Keratinocyte (primary cell): ENCODE data around the gene GLCE. TPM values are rescaled to one million over a fixed set of nuclear protein-coding genes. Genes with fewer than 3 reads are reported as not detected.

Source experiments
- DNase-seq: peaks from one replicate; pipeline ENCODE4 v3.0.0-alpha.2; 2011; ENCODE audit warnings: low read depth, missing footprints, low spot score
- FAIRE-seq: peaks from 2 replicates; lab custom pipeline; 2011; peaks lifted over from hg19 to GRCh38; lab: Jason Lieb, UNC
- H2AFZ ChIP-seq: 2 replicates; pipeline ENCODE4 v1.6.0; 2012; ENCODE audit warnings: low read length, control low read depth, inconsistent platforms; ENCODE audit not compliant: control insufficient read depth
- H3K27ac ChIP-seq: 2 replicates; pipeline ENCODE4 v1.5.1; 2011; ENCODE audit warnings: low read length; ENCODE audit not compliant: control insufficient read depth, insufficient read depth
- H3K27me3 ChIP-seq: 3 replicates; pipeline ENCODE4 v1.6.0; 2011; ENCODE audit warnings: low read length; ENCODE audit not compliant: control insufficient read depth, insufficient read depth; ENCODE audit errors: extremely low read depth
- H3K36me3 ChIP-seq, 2 experiments: 2 replicates in 1 of 2; 3 replicates in 1 of 2; pipeline ENCODE4 v1.5.1; 2011; ENCODE audit warnings: low read length in 2 of 2, mild to moderate bottlenecking in 1 of 2; ENCODE audit not compliant: control insufficient read depth in 2 of 2, insufficient read depth in 2 of 2; ENCODE audit errors: extremely low read depth in 1 of 2
- H3K4me1 ChIP-seq: 3 replicates; pipeline ENCODE4 v1.5.1; 2011; ENCODE audit warnings: low read length; ENCODE audit not compliant: control insufficient read depth, insufficient read depth; ENCODE audit errors: extremely low read depth
- H3K4me2 ChIP-seq: 3 replicates; pipeline ENCODE4 v1.6.0; 2011; ENCODE audit warnings: low read depth, low read length; ENCODE audit not compliant: control insufficient read depth, insufficient read depth; ENCODE audit errors: extremely low read depth
- H3K4me3 ChIP-seq, 3 experiments: fragments of 200-600 bp in 1 of 3; sonication (generic) in 1 of 3; 2 replicates in 2 of 3; 3 replicates in 1 of 3; pipeline ENCODE4 v1.5.1; 2011 to 2016; ENCODE audit warnings: low read length in 3 of 3, mild to moderate bottlenecking in 3 of 3, control low read depth in 2 of 3, inconsistent platforms in 1 of 3, low read depth in 1 of 3, mixed read lengths in 1 of 3, mixed run types in 1 of 3, moderate library complexity in 1 of 3; ENCODE audit not compliant: control insufficient read depth in 2 of 3, insufficient read depth in 2 of 3; ENCODE audit errors: extremely low read depth in 1 of 3
- H3K79me2 ChIP-seq: 2 replicates; pipeline ENCODE4 v1.6.0; 2012; ENCODE audit warnings: low read length; ENCODE audit not compliant: control insufficient read depth, insufficient read depth
- H3K9ac ChIP-seq: 3 replicates; pipeline ENCODE4 v1.6.0; 2011; ENCODE audit warnings: low read length; ENCODE audit not compliant: control insufficient read depth, insufficient read depth; ENCODE audit errors: extremely low read depth
- H3K9me1 ChIP-seq: 3 replicates; pipeline ENCODE4 v1.6.0; 2011; ENCODE audit warnings: low read length; ENCODE audit not compliant: control insufficient read depth, insufficient read depth; ENCODE audit errors: extremely low read depth
- H3K9me3 ChIP-seq: 2 replicates; pipeline ENCODE4 v1.5.1; 2012; ENCODE audit warnings: low read depth, low read length; ENCODE audit not compliant: control insufficient read depth
- H4K20me1 ChIP-seq: 3 replicates; pipeline ENCODE4 v1.6.0; 2011; ENCODE audit warnings: low read length; ENCODE audit not compliant: control insufficient read depth, insufficient read depth; ENCODE audit errors: extremely low read depth
- CTCF ChIP-seq, 3 experiments: IDR thresholded peaks in 1 of 3; conservative IDR thresholded peaks in 1 of 3; optimal IDR thresholded peaks in 1 of 3; 2 replicates in 2 of 3; 3 replicates in 1 of 3; pipeline versions ENCODE3 to v1.5.1; 2011; ENCODE audit warnings: low read length in 3 of 3, mild to moderate bottlenecking in 3 of 3, moderate library complexity in 2 of 3, control low read depth in 1 of 3, inconsistent platforms in 1 of 3; ENCODE audit not compliant: insufficient read depth in 2 of 3; ENCODE audit errors: extremely low read depth in 1 of 3
- EZH2 ChIP-seq: IDR thresholded peaks from one replicate; pipeline ENCODE4 v1.6.1; 2012; ENCODE audit warnings: inconsistent platforms, mild to moderate bottlenecking, low read length, moderate library complexity
- dilution Hi-C: fragments of 300-500 bp; cut with MboI; formaldehyde crosslinking; loops from one replicate; pipeline ENCODE4 v1.7.0; 2020; ENCODE audit warnings: low sequenced_read_pairs; ENCODE audit not compliant: extremely low pct_ligation_motif_present
- polyA plus RNA-seq, 5 experiments: library from polyadenylated mRNA; depleted of rRNA in 3 of 5; stranded (reverse) in 3 of 5; stranded (forward) in 1 of 5; unstranded in 1 of 5; fragments of >200 nt; gene quantifications; 1 replicate in 1 of 5; 2 replicates in 3 of 5; 3 replicates in 1 of 5; pipeline versions ENCODE4 v1.2.1 to v1.2.3, GENCODE V29; 2011 to 2012; ENCODE audit warnings: missing spikeins in 2 of 5, low read depth in 1 of 5, low replicate concordance in 1 of 5

The GLCE gene
- polyA plus RNA-seq, 1 donor (not counting 4 experiments of a cell fraction or from before 2014, with no cell fraction given), result 16.3 TPM

GRCh38 chr15:69115031-69115430 lies 45.4 kb upstream of the GLCE start:
- FAIRE-seq, result no peak
- no peaks in the 10 kb centered on the region for H3K9me1 ChIP-seq
- H3K27me3 ChIP-seq, result peaks cover 37% of the 10 kb centered on the region
- dilution Hi-C loops, result no loop called here
- H3K79me2 ChIP-seq, result no peaks in the 10 kb centered on the region
- peaks cover 3% of the 10 kb centered on the region for H3K4me1 ChIP-seq
- no peaks in the 10 kb centered on the region for H4K20me1 ChIP-seq
- TF ChIP-seq CTCF (optimal IDR thresholded peaks at IDR 0.05 in 1 of 3, IDR thresholded peaks at IDR 0.05 in 1 of 3, conservative IDR thresholded peaks at IDR 0.05 in 1 of 3; ENCODE audit: extremely low read depth in 1 of 3, insufficient read depth in 2 of 3, low read length in 3 of 3) (no peak), EZH2 (no peak)
- H2AFZ ChIP-seq, result no peak overlapping the region
- H3K4me2 ChIP-seq, result no peak overlapping the region
- H3K9ac ChIP-seq, result no peak overlapping the region
- no peak for DNase-seq
- H3K27ac ChIP-seq, result no peak overlapping the region
- H3K9me3 ChIP-seq, result no peaks in the 10 kb centered on the region
- no peak overlapping the region for H3K4me3 ChIP-seq
- no peaks in the 10 kb centered on the region for H3K36me3 ChIP-seq

DNA sequence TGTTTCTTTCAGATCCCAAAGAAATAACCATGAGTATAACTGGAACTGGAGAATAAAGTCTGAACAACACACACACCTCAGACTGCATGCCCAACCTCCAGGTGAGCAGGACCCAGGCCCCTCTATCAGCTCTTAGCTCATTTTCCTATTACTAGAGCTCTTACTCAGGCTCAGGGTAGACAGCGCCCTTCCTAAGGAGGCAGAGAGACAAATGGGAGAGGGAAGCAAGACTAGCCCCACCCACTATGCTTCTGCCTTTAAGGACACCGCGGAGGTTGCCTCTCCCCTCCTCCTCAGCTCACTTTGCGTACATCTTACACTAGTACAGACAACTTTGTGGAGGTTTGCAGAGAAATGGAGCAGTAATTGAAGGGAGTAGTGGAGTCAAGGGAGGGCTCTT lies 44.0 kb upstream of the GLCE start:
- TF ChIP-seq EZH2, result no peak
- TF ChIP-seq CTCF (optimal IDR thresholded peaks at IDR 0.05 in 1 of 3, IDR thresholded peaks at IDR 0.05 in 1 of 3, conservative IDR thresholded peaks at IDR 0.05 in 1 of 3; ENCODE audit: extremely low read depth in 1 of 3, insufficient read depth in 2 of 3, low read length in 3 of 3), result no peak
- Histone ChIP-seq H4K20me1 (no peaks in the 10 kb centered on the region), H3K36me3 (no peaks in the 10 kb centered on the region), H3K27me3 (peaks cover 44% of the 10 kb centered on the region), H3K4me3 (no peak overlapping the region), H3K4me2 (no peak overlapping the region), H3K9ac (no peak overlapping the region), H3K4me1 (peaks cover 3% of the 10 kb centered on the region), H2AFZ (no peak overlapping the region), H3K9me3 (no peaks in the 10 kb centered on the region), H3K9me1 (no peaks in the 10 kb centered on the region), H3K27ac (no peak overlapping the region), H3K79me2 (no peaks in the 10 kb centered on the region)
- DNase-seq (no peak), FAIRE-seq (no peak)
- dilution Hi-C loops, result no loop called here
